ENCODE measurements around the gene CDH12.

GRCh38 chr5:22352493-22352892 lies 500.7 kb downstream of the CDH12 start:
- TF ChIP-seq CTCF (IDR thresholded peaks at IDR 0.05) (no peak), EP300 (IDR thresholded peaks at IDR 0.05) (no peak)

Data from suprapubic skin (tissue), 3 donors.